NB4 (cell line): ENCODE measurements around the gene PCGF3.

Experiments
- DNase-seq: peaks from one replicate; pipeline ENCODE4 v3.0.0; 2010; ENCODE audit warnings: low read depth
- H3K4me3 ChIP-seq: one replicate; pipeline ENCODE4 v1.5.1; 2011; ENCODE audit warnings: mild to moderate bottlenecking, low read depth, low read length, moderate library complexity
- CTCF ChIP-seq: IDR thresholded peaks from one replicate; pipeline ENCODE4 v1.5.1; 2012; ENCODE audit warnings: low read depth, low read length
- MAX ChIP-seq: IDR thresholded peaks from 2 replicates; pipeline ENCODE4 v1.6.1; 2011; ENCODE audit warnings: low read depth, low read length
- MYC ChIP-seq: IDR thresholded peaks from 2 replicates; pipeline ENCODE4 v1.6.1; 2011; ENCODE audit warnings: low read depth, low read length
- POLR2A ChIP-seq: IDR thresholded peaks from 2 replicates; pipeline ENCODE4 v1.6.1; 2011; ENCODE audit warnings: mild to moderate bottlenecking; ENCODE audit not compliant: insufficient read length; ENCODE audit errors: extremely low read depth

PCGF3 gene

GRCh38 chr4:663438-664428, 41.9 kb upstream of the PCGF3 start:
- DNase-seq = peak; percentile 15
- no peak overlapping the region for H3K4me3 ChIP-seq
- TF ChIP-seq MAX (no peak), POLR2A (no peak), CTCF (no peak), MYC (no peak)

- no peak overlapping the region for H3K4me3 ChIP-seq
- no peak for TF ChIP-seq MAX
- no peak for TF ChIP-seq CTCF
- no peak for TF ChIP-seq POLR2A
- TF ChIP-seq MYC = no peak
- DNase-seq = no peak
These were observed 40.9 kb upstream of the PCGF3 start for GRCh38 chr4:664713-665231.

- H3K4me3 ChIP-seq = no peak overlapping the region
- no peak for DNase-seq
- TF ChIP-seq MYC (no peak), POLR2A (no peak), CTCF (no peak), MAX (no peak)
These were observed 40.3 kb upstream of the PCGF3 start for GRCh38 chr4:665381-665750.

GRCh38 chr4:665751-666435, 39.7 kb upstream of the PCGF3 start:
- TF ChIP-seq POLR2A = no peak
- no peak for TF ChIP-seq MAX
- TF ChIP-seq MYC = no peak
- no peak for TF ChIP-seq CTCF
- DNase-seq = no peak
- H3K4me3 ChIP-seq = no peak overlapping the region

- H3K4me3 ChIP-seq = no peak overlapping the region
- no peak for TF ChIP-seq CTCF
- TF ChIP-seq POLR2A = no peak
- TF ChIP-seq MAX = no peak
- TF ChIP-seq MYC = no peak
- DNase-seq = no peak
These were observed 39.2 kb upstream of the PCGF3 start for GRCh38 chr4:666436-666810.
